Neural cell (in vitro differentiated cells): ENCODE measurements around the gene MMP20. TPM values are rescaled to one million over a fixed set of nuclear protein-coding genes. Genes with fewer than 3 reads are reported as not detected.

ENCODE experiments used
- H2AFZ ChIP-seq: fragments of 200-600, 300-800 bp; sonication (generic), shearing (Covaris generic); 2 replicates; pipeline ENCODE4 v1.6.0; 2014; ENCODE audit warnings: low read depth, mild to moderate bottlenecking, antibody characterized with exemption, low read length, moderate library complexity
- H3F3A ChIP-seq: fragments of 200-600 bp; shearing (Covaris generic); 2 replicates; pipeline ENCODE4 v1.6.1; 2016; ENCODE audit warnings: mild to moderate bottlenecking, moderate library complexity, mixed read lengths, antibody characterized with exemption, low read length; ENCODE audit not compliant: insufficient read depth, poor library complexity, severe bottlenecking
- H3K27ac ChIP-seq: fragments of 200-600, 300-800 bp; sonication (generic), shearing (Covaris generic); 2 replicates; pipeline ENCODE4 v1.5.1; 2014; ENCODE audit warnings: mild to moderate bottlenecking, low read length, moderate library complexity
- H3K27me3 ChIP-seq: fragments of 300-800, 200-600 bp; sonication (generic), shearing (Covaris generic); 2 replicates; pipeline ENCODE4 v1.6.0; 2014; ENCODE audit warnings: mild to moderate bottlenecking, low read depth, low read length, moderate library complexity; ENCODE audit not compliant: insufficient read depth
- H3K36me3 ChIP-seq: fragments of 300-800, 200-600 bp; sonication (generic), shearing (Covaris generic); 2 replicates; pipeline ENCODE4 v1.5.1; 2014; ENCODE audit warnings: mild to moderate bottlenecking, antibody characterized with exemption, low read length, moderate library complexity; ENCODE audit not compliant: insufficient read depth
- H3K4me2 ChIP-seq: fragments of 300-800, 200-600 bp; sonication (generic), shearing (Covaris generic); 2 replicates; pipeline ENCODE4 v1.6.0; 2014; ENCODE audit warnings: mild to moderate bottlenecking, low read length
- H3K4me3 ChIP-seq: fragments of 300-800, 200-600 bp; sonication (generic), shearing (Covaris generic); 2 replicates; pipeline ENCODE4 v1.5.1; 2014; ENCODE audit warnings: mild to moderate bottlenecking, low read length, moderate library complexity
- H3K79me2 ChIP-seq: fragments of 200-600 bp; shearing (Covaris generic); replicated peaks from 2 replicates; pipeline ENCODE4 v1.6.0; 2014; ENCODE audit warnings: mild to moderate bottlenecking, low read length, moderate library complexity; ENCODE audit not compliant: insufficient read depth
- H3K9ac ChIP-seq: fragments of 300-800, 200-600 bp; sonication (generic), shearing (Covaris generic); 2 replicates; pipeline ENCODE4 v1.6.1; 2016; ENCODE audit warnings: mild to moderate bottlenecking, low read length, mixed read lengths
- H3K9me2 ChIP-seq: fragments of 200-600 bp; shearing (Covaris generic); 2 replicates; pipeline ENCODE4 v1.6.1; 2016; ENCODE audit warnings: mild to moderate bottlenecking, low read length, mixed read lengths; ENCODE audit not compliant: insufficient read depth
- H3K9me3 ChIP-seq: fragments of 200-600, 300-800 bp; sonication (generic), shearing (Covaris generic); 2 replicates; pipeline ENCODE4 v1.6.1; 2016; ENCODE audit warnings: mild to moderate bottlenecking, mixed run types, low read length, moderate library complexity, mixed read lengths
- H4K20me1 ChIP-seq: fragments of 200-600 bp; shearing (Covaris generic); 2 replicates; pipeline ENCODE4 v1.6.1; 2016; ENCODE audit warnings: mild to moderate bottlenecking, mixed run types; ENCODE audit not compliant: insufficient read depth
- CTCF ChIP-seq: fragments of 450-650 bp; IDR thresholded peaks from 2 replicates; pipeline ENCODE4 v1.5.1; 2014; ENCODE audit warnings: antibody characterized with exemption, mild to moderate bottlenecking, moderate library complexity; ENCODE audit not compliant: poor library complexity, severe bottlenecking
- EP300 ChIP-seq: fragments of 450-650 bp; conservative IDR thresholded peaks from 2 replicates; pipeline ENCODE4 v1.6.1; 2014; ENCODE audit warnings: antibody characterized with exemption, mild to moderate bottlenecking, moderate library complexity; ENCODE audit not compliant: poor library complexity, severe bottlenecking
- EZH2 ChIP-seq: fragments of 200-600, 300-800 bp; shearing (Covaris generic), sonication (generic); IDR thresholded peaks from 2 replicates; pipeline ENCODE4 v1.6.1; 2014; ENCODE audit warnings: antibody characterized with exemption, low read length, borderline replicate concordance, mild to moderate bottlenecking; ENCODE audit not compliant: insufficient read depth, poor library complexity, severe bottlenecking
- MXI1 ChIP-seq: fragments of 450-650 bp; conservative IDR thresholded peaks from 2 replicates; pipeline ENCODE4 v1.6.1; 2014; ENCODE audit warnings: antibody characterized with exemption, mild to moderate bottlenecking; ENCODE audit not compliant: poor library complexity, severe bottlenecking
- POLR2AphosphoS5 ChIP-seq: IDR thresholded peaks from 2 replicates; pipeline ENCODE4 v1.6.1; 2012
- RAD21 ChIP-seq: fragments of 450-650 bp; conservative IDR thresholded peaks from 2 replicates; pipeline ENCODE4 v1.6.1; 2014; ENCODE audit warnings: antibody characterized with exemption, mild to moderate bottlenecking, moderate library complexity
- REST ChIP-seq: IDR thresholded peaks from 2 replicates; pipeline ENCODE4 v1.6.1; 2012; ENCODE audit warnings: borderline replicate concordance
- SMC3 ChIP-seq: fragments of 450-650 bp; conservative IDR thresholded peaks from 2 replicates; pipeline ENCODE4 v1.6.1; 2014; ENCODE audit warnings: antibody characterized with exemption, mild to moderate bottlenecking, moderate library complexity; ENCODE audit not compliant: poor library complexity
- TAF1 ChIP-seq: IDR thresholded peaks from 2 replicates; pipeline ENCODE4 v1.6.1; 2012; ENCODE audit warnings: low read depth
- polyA plus RNA-seq: library from polyadenylated mRNA; depleted of rRNA; stranded (reverse); fragments of >200 nt; gene quantifications from 2 replicates; pipeline ENCODE4 v1.2.3, GENCODE V29; 2014

MMP20 gene
- polyA plus RNA-seq, 1 donor from 2014 or later = not detected

GRCh38 chr11:102561636-102562035, 63.5 kb downstream of the MMP20 start:
- Histone ChIP-seq H3K79me2 (no peaks in the 10 kb centered on the region), H3F3A (no peaks in the 10 kb centered on the region), H3K9me3 (no peaks in the 10 kb centered on the region), H3K9ac (no peak overlapping the region), H4K20me1 (no peaks in the 10 kb centered on the region), H3K27me3 (no peaks in the 10 kb centered on the region), H3K4me3 (no peak overlapping the region), H3K27ac (no peak overlapping the region), H3K9me2 (no peaks in the 10 kb centered on the region), H3K36me3 (no peaks in the 10 kb centered on the region), H3K4me2 (no peak overlapping the region), H2AFZ (no peak overlapping the region)
- no peak for TF ChIP-seq CTCF
- TF ChIP-seq TAF1 = no peak
- no peak for TF ChIP-seq POLR2AphosphoS5
- TF ChIP-seq RAD21 = no peak
- TF ChIP-seq MXI1 = no peak
- TF ChIP-seq REST = no peak
- no peak for TF ChIP-seq SMC3
- no peak for TF ChIP-seq EP300
- no peak for TF ChIP-seq EZH2

GRCh38 chr11:102560555-102561011, 64.5 kb downstream of the MMP20 start:
- Histone ChIP-seq H2AFZ (no peak overlapping the region), H3K27ac (no peak overlapping the region), H3K4me3 (no peak overlapping the region), H3K9ac (no peak overlapping the region), H3K4me2 (no peak overlapping the region), H3K36me3 (no peaks in the 10 kb centered on the region), H3K9me3 (no peaks in the 10 kb centered on the region), H3K9me2 (no peaks in the 10 kb centered on the region), H3K27me3 (no peaks in the 10 kb centered on the region), H3K79me2 (no peaks in the 10 kb centered on the region), H4K20me1 (no peaks in the 10 kb centered on the region), H3F3A (no peaks in the 10 kb centered on the region)
- no peak for TF ChIP-seq EP300

GRCh38 chr11:102559839-102560238, 65.3 kb downstream of the MMP20 start:
- no peak overlapping the region for H3K27ac ChIP-seq
- no peak for TF ChIP-seq EZH2
- TF ChIP-seq POLR2AphosphoS5 = no peak
- TF ChIP-seq EP300 = no peak
- no peak for TF ChIP-seq MXI1
- no peak for TF ChIP-seq TAF1
- TF ChIP-seq SMC3 = no peak
- TF ChIP-seq REST = no peak
- TF ChIP-seq RAD21 = no peak
- no peak for TF ChIP-seq CTCF
- no peaks in the 10 kb centered on the region for H3K36me3 ChIP-seq
- H3K9me3 ChIP-seq = no peaks in the 10 kb centered on the region
- H2AFZ ChIP-seq = no peak overlapping the region
- no peak overlapping the region for H3K4me2 ChIP-seq
- no peak overlapping the region for H3K4me3 ChIP-seq
- no peaks in the 10 kb centered on the region for H3K9me2 ChIP-seq
- H3K27me3 ChIP-seq = no peaks in the 10 kb centered on the region
- no peaks in the 10 kb centered on the region for H3F3A ChIP-seq
- H3K9ac ChIP-seq = no peak overlapping the region
- H4K20me1 ChIP-seq = no peaks in the 10 kb centered on the region
- H3K79me2 ChIP-seq = no peaks in the 10 kb centered on the region
